Cerebellar cortex (tissue), 1 donor: Measurements from ENCODE around the gene RAI1.

Experiments
- DNase-seq: peaks from one replicate; pipeline ENCODE4 v3.0.0-alpha.2; 2015; ENCODE audit warnings: low spot score

RAI1 gene

GRCh38 chr17:17749025-17749772, 67.9 kb downstream of the RAI1 start:
- no peak for DNase-seq

GRCh38 chr17:17749921-17750320, 68.7 kb downstream of the RAI1 start:
- peak; percentile 88 for DNase-seq

- DNase-seq, result no peak
These were observed 69.6 kb downstream of the RAI1 start for GRCh38 chr17:17750881-17751280.

- no peak for DNase-seq
These were observed 70.3 kb downstream of the RAI1 start for GRCh38 chr17:17751489-17752088.

- peak; percentile 85 for DNase-seq
These were observed 71.0 kb downstream of the RAI1 start for GRCh38 chr17:17752089-17752820.

GRCh38 chr17:17752821-17753321, 71.6 kb downstream of the RAI1 start:
- DNase-seq, result no peak

- no peak for DNase-seq
These were observed 73.7 kb downstream of the RAI1 start for GRCh38 chr17:17754719-17755686.

- no peak for DNase-seq
These were observed 74.5 kb downstream of the RAI1 start for GRCh38 chr17:17755715-17756114.

- no peak for DNase-seq
These were observed 76.1 kb downstream of the RAI1 start for GRCh38 chr17:17757391-17757791.

GRCh38 chr17:17757956-17758845, 76.9 kb downstream of the RAI1 start:
- DNase-seq, result no peak

- DNase-seq, result no peak
These were observed 77.8 kb downstream of the RAI1 start for GRCh38 chr17:17758941-17759563.

- DNase-seq, result no peak
These were observed 79.1 kb downstream of the RAI1 start for GRCh38 chr17:17760350-17760749.

- peak; percentile 63 for DNase-seq
These were observed 79.8 kb downstream of the RAI1 start for GRCh38 chr17:17760872-17761550.

GRCh38 chr17:17761894-17762743, 80.9 kb downstream of the RAI1 start:
- DNase-seq, result no peak

GRCh38 chr17:17762744-17763105, 81.5 kb downstream of the RAI1 start:
- DNase-seq, result no peak

- no peak for DNase-seq
These were observed 81.9 kb downstream of the RAI1 start for GRCh38 chr17:17763136-17763535.

GRCh38 chr17:17763734-17764133, 82.5 kb downstream of the RAI1 start:
- peak; percentile 49 for DNase-seq

- no peak for DNase-seq
These were observed 84.3 kb downstream of the RAI1 start for GRCh38 chr17:17765359-17766076.
